Measurements from ENCODE around the gene TMEM235.

TMEM235 gene

DNA sequence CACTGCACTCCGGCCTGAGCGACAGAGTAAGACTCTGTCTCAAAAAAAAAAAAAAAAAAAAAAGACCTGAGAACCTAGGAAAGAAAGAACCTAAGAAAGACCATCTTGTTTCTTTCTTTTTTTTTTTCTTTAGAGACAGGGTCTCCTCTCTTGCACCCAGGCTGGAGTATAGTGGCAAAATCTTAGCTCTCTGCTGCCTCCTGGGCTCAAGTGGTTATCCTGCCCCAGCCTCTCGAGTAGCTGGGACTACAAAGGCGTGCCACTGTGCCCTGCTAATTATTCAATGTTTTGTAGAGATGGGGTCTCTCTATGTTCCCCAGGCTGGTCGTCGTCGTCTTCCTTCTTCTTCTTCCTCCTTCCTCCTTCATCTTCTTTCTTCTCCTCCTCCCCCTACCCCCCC is 25.1 kb upstream of the TMEM235 start:
- H3K9me3 Mint-ChIP-seq, result no peaks in the 10 kb centered on the region
- H3K4me1 Mint-ChIP-seq, result no peaks in the 10 kb centered on the region
- ATAC-seq, result no peak
- no peak overlapping the region for H3K27ac Mint-ChIP-seq
- H3K4me3 Mint-ChIP-seq, result no peak overlapping the region
- DNase-seq (ENCODE audit: low spot score in 2 of 2), result no peak
- H3K36me3 Mint-ChIP-seq, result peaks cover 6% of the 10 kb centered on the region

DNA sequence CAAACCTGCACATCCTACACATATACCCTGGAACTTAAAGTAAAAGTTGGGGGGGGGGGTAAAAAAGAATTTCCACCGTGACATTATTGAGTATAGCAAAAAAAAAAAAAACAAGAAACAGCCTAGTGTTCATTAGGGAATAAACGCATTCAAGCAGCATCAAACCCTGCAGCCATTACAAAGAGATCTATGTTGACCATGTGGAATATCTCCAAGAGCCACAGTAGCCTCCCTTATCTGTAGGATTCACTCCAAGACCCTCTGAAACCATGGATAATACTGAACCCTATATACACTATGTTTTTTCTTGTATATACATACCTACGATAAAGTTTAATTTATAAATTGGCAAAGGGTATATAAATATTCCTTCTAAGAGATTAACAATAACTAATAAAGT is 22.9 kb upstream of the TMEM235 start:
- H3K36me3 Mint-ChIP-seq, result peaks cover 6% of the 10 kb centered on the region
- no peak overlapping the region for H3K27ac Mint-ChIP-seq
- no peaks in the 10 kb centered on the region for H3K4me1 Mint-ChIP-seq
- DNase-seq (ENCODE audit: low spot score in 2 of 2), result no peak
- no peak overlapping the region for H3K4me3 Mint-ChIP-seq
- no peak for ATAC-seq
- H3K9me3 Mint-ChIP-seq, result no peaks in the 10 kb centered on the region

DNA sequence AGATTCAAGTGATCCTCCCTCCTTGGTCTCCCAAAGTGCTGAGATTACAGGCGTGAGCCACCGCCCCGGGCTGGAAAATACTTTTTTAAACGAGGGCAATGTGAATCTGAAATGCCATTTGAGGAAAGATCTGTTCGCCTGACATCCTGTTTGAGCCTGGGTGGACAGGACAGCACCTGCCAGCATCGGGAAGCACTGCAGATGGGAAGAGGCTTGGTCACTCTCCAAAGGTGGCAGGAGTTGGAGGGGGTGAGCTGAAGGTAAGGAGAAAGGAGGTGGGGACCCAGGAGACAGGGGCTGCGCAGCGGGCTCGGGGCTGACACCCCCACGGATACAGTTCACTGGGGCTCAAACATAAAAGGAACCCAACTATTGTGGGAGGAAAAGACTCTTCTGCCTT is 21.3 kb upstream of the TMEM235 start:
- Mint-ChIP-seq H3K36me3 (peaks cover 7% of the 10 kb centered on the region), H3K4me3 (no peak overlapping the region), H3K9me3 (no peaks in the 10 kb centered on the region), H3K27ac (no peak overlapping the region), H3K4me1 (no peaks in the 10 kb centered on the region)
- ATAC-seq, result no peak
- DNase-seq (ENCODE audit: low spot score in 2 of 2), result no peak

DNA sequence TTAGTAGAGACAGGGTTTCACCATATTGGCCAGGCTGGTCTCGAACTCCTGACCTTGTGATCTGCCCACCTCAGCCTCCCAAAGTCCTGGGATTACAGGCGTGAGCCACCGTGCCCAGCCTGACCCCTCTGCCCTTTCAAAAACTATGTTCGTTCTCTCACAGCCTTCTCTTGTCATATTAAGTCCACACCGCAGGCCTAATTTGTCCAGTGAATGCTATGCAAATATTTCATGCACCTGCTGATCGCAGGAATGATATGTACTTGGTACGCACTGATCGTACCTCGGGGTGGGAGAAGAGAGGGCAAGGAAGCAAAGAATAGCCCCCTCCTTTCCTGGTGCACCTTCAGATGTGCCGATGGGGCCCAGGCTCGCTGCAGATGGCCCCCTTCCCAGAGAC is 20.4 kb upstream of the TMEM235 start:
- Mint-ChIP-seq H3K9me3 (no peaks in the 10 kb centered on the region), H3K4me3 (no peak overlapping the region), H3K36me3 (peaks cover 17% of the 10 kb centered on the region), H3K4me1 (no peaks in the 10 kb centered on the region), H3K27ac (no peak overlapping the region)
- ATAC-seq, result no peak
- DNase-seq (ENCODE audit: low spot score in 2 of 2), result no peak

DNA sequence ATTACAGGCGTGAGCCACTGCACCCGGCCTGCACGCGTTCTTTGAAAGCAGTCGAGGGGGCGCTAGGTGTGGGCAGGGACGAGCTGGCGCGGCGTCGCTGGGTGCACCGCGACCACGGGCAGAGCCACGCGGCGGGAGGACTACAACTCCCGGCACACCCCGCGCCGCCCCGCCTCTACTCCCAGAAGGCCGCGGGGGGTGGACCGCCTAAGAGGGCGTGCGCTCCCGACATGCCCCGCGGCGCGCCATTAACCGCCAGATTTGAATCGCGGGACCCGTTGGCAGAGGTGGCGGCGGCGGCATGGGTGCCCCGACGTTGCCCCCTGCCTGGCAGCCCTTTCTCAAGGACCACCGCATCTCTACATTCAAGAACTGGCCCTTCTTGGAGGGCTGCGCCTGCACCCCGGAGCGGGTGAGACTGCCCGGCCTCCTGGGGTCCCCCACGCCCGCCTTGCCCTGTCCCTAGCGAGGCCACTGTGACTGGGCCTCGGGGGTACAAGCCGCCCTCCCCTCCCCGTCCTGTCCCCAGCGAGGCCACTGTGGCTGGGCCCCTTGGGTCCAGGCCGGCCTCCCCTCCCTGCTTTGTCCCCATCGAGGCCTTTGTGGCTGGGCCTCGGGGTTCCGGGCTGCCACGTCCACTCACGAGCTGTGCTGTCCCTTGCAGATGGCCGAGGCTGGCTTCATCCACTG is 17.3 kb upstream of the TMEM235 start, which contains the start of gene BIRC5:
BIRC5 (plus strand) TSS at position 238 of the 690 bp plus-strand sequence; CDS start at position 302, 64 bp downstream.
- peak within 1 kb of the TSS; percentile 88 for H3K27ac Mint-ChIP-seq
- no peaks in the 10 kb centered on the region for H3K9me3 Mint-ChIP-seq
- ATAC-seq (peak; percentile 100), DNase-seq (ENCODE audit: low spot score in 2 of 2) (peak; percentile 94 to 96)
- H3K36me3 Mint-ChIP-seq, result peaks cover 42% of the 10 kb centered on the region
- peak within 1 kb of the TSS; percentile 81 for H3K4me3 Mint-ChIP-seq
- H3K4me1 Mint-ChIP-seq, result no peaks in the 10 kb centered on the region

DNA sequence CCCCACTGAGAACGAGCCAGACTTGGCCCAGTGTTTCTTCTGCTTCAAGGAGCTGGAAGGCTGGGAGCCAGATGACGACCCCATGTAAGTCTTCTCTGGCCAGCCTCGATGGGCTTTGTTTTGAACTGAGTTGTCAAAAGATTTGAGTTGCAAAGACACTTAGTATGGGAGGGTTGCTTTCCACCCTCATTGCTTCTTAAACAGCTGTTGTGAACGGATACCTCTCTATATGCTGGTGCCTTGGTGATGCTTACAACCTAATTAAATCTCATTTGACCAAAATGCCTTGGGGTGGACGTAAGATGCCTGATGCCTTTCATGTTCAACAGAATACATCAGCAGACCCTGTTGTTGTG is 16.7 kb upstream of the TMEM235 start:
- no peaks in the 10 kb centered on the region for H3K9me3 Mint-ChIP-seq
- H3K4me3 Mint-ChIP-seq, result peak overlapping the region; percentile 81
- DNase-seq (ENCODE audit: low spot score in 2 of 2) (no peak), ATAC-seq (no peak)
- H3K27ac Mint-ChIP-seq, result peak overlapping the region; percentile 88
- H3K4me1 Mint-ChIP-seq, result no peaks in the 10 kb centered on the region
- H3K36me3 Mint-ChIP-seq, result peaks cover 48% of the 10 kb centered on the region

DNA sequence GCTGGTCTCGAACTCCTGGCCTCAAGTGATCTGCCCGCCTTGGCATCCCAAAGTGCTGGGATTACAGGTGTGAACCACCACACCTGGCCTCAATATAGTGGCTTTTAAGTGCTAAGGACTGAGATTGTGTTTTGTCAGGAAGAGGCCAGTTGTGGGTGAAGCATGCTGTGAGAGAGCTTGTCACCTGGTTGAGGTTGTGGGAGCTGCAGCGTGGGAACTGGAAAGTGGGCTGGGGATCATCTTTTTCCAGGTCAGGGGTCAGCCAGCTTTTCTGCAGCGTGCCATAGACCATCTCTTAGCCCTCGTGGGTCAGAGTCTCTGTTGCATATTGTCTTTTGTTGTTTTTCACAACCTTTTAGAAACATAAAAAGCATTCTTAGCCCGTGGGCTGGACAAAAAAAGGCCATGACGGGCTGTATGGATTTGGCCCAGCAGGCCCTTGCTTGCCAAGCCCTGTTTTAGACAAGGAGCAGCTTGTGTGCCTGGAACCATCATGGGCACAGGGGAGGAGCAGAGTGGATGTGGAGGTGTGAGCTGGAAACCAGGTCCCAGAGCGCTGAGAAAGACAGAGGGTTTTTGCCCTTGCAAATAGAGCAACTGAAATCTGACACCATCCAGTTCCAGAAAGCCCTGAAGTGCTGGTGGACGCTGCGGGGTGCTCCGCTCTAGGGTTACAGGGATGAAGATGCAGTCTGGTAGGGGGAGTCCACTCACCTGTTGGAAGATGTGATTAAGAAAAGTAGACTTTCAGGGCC is 11.9 kb upstream of the TMEM235 start:
- peaks cover 84% of the 10 kb centered on the region for H3K36me3 Mint-ChIP-seq
- no peak overlapping the region for H3K4me3 Mint-ChIP-seq
- no peak for DNase-seq (ENCODE audit: low spot score in 2 of 2)
- H3K27ac Mint-ChIP-seq, result no peak overlapping the region
- no peak for ATAC-seq
- no peaks in the 10 kb centered on the region for H3K9me3 Mint-ChIP-seq
- no peaks in the 10 kb centered on the region for H3K4me1 Mint-ChIP-seq

DNA sequence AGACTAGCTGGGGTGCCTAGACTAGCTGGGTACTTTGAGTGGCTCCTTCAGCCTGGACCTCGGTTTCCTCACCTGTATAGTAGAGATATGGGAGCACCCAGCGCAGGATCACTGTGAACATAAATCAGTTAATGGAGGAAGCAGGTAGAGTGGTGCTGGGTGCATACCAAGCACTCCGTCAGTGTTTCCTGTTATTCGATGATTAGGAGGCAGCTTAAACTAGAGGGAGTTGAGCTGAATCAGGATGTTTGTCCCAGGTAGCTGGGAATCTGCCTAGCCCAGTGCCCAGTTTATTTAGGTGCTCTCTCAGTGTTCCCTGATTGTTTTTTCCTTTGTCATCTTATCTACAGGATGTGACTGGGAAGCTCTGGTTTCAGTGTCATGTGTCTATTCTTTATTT is 8.4 kb upstream of the TMEM235 start:
- Mint-ChIP-seq H3K9me3 (no peaks in the 10 kb centered on the region), H3K27ac (no peak overlapping the region), H3K4me1 (no peaks in the 10 kb centered on the region), H3K4me3 (no peak overlapping the region), H3K36me3 (peaks cover 61% of the 10 kb centered on the region)
- DNase-seq (ENCODE audit: low spot score in 2 of 2), result no peak
- no peak for ATAC-seq

DNA sequence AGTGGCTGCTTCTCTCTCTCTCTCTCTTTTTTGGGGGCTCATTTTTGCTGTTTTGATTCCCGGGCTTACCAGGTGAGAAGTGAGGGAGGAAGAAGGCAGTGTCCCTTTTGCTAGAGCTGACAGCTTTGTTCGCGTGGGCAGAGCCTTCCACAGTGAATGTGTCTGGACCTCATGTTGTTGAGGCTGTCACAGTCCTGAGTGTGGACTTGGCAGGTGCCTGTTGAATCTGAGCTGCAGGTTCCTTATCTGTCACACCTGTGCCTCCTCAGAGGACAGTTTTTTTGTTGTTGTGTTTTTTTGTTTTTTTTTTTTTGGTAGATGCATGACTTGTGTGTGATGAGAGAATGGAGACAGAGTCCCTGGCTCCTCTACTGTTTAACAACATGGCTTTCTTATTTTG is 7.7 kb upstream of the TMEM235 start:
- Mint-ChIP-seq H3K27ac (no peak overlapping the region), H3K9me3 (no peaks in the 10 kb centered on the region), H3K4me3 (no peak overlapping the region), H3K36me3 (peaks cover 54% of the 10 kb centered on the region), H3K4me1 (no peaks in the 10 kb centered on the region)
- DNase-seq (ENCODE audit: low spot score in 2 of 2) (no peak), ATAC-seq (no peak)

DNA sequence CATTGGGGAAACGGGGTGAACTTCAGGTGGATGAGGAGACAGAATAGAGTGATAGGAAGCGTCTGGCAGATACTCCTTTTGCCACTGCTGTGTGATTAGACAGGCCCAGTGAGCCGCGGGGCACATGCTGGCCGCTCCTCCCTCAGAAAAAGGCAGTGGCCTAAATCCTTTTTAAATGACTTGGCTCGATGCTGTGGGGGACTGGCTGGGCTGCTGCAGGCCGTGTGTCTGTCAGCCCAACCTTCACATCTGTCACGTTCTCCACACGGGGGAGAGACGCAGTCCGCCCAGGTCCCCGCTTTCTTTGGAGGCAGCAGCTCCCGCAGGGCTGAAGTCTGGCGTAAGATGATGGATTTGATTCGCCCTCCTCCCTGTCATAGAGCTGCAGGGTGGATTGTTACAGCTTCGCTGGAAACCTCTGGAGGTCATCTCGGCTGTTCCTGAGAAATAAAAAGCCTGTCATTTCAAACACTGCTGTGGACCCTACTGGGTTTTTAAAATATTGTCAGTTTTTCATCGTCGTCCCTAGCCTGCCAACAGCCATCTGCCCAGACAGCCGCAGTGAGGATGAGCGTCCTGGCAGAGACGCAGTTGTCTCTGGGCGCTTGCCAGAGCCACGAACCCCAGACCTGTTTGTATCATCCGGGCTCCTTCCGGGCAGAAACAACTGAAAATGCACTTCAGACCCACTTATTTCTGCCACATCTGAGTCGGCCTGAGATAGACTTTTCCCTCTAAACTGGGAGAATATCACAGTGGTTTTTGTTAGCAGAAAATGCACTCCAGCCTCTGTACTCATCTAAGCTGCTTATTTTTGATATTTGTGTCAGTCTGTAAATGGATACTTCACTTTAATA is 7.0 kb upstream of the TMEM235 start:
- DNase-seq (ENCODE audit: low spot score in 2 of 2), result no peak
- Mint-ChIP-seq H3K4me1 (no peaks in the 10 kb centered on the region), H3K27ac (no peak overlapping the region), H3K4me3 (no peak overlapping the region), H3K36me3 (peaks cover 47% of the 10 kb centered on the region), H3K9me3 (no peaks in the 10 kb centered on the region)
- ATAC-seq, result no peak

DNA sequence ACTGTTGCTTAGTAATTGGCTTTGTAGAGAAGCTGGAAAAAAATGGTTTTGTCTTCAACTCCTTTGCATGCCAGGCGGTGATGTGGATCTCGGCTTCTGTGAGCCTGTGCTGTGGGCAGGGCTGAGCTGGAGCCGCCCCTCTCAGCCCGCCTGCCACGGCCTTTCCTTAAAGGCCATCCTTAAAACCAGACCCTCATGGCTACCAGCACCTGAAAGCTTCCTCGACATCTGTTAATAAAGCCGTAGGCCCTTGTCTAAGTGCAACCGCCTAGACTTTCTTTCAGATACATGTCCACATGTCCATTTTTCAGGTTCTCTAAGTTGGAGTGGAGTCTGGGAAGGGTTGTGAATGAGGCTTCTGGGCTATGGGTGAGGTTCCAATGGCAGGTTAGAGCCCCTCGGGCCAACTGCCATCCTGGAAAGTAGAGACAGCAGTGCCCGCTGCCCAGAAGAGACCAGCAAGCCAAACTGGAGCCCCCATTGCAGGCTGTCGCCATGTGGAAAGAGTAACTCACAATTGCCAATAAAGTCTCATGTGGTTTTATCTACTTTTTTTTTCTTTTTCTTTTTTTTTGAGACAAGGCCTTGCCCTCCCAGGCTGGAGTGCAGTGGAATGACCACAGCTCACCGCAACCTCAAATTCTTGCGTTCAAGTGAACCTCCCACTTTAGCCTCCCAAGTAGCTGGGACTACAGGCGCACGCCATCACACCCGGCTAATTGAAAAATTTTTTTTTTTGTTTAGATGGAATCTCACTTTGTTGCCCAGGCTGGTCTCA is 6.2 kb upstream of the TMEM235 start:
- DNase-seq (ENCODE audit: low spot score in 2 of 2) (no peak), ATAC-seq (no peak)
- no peaks in the 10 kb centered on the region for H3K4me1 Mint-ChIP-seq
- H3K9me3 Mint-ChIP-seq, result no peaks in the 10 kb centered on the region
- H3K36me3 Mint-ChIP-seq, result peaks cover 39% of the 10 kb centered on the region
- H3K27ac Mint-ChIP-seq, result no peak overlapping the region
- no peak overlapping the region for H3K4me3 Mint-ChIP-seq

DNA sequence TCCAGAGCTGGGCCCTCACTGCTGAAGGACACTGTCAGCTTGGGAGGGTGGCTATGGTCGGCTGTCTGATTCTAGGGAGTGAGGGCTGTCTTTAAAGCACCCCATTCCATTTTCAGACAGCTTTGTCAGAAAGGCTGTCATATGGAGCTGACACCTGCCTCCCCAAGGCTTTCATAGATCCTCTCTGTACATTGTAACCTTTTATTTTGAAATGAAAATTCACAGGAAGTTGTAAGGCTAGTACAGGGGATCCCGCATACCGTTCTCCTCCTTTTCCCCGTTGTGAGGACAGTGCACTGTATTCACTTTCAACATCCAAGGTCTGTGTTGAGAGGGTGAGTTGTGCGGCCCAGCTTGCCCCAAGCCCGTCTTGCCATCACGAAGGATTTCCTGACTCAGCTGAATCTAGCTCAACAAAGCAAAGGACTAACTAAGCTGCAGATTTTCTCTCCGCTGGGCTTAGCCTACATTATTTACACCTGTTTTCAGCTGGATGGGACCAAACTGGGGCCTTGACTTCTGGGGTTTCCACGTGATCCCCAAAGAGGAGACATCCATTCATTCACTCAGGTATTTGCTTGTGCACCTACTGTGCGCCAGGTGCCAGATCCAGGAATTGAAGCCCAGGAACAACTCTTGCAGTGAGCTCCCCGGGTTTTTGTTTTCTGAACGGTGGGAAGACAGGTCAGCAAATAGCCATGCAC is 5.2 kb upstream of the TMEM235 start:
- Mint-ChIP-seq H3K27ac (no peak overlapping the region), H3K4me3 (no peak overlapping the region), H3K9me3 (no peaks in the 10 kb centered on the region), H3K36me3 (peaks cover 30% of the 10 kb centered on the region), H3K4me1 (no peaks in the 10 kb centered on the region)
- no peak for DNase-seq (ENCODE audit: low spot score in 2 of 2)
- no peak for ATAC-seq

DNA sequence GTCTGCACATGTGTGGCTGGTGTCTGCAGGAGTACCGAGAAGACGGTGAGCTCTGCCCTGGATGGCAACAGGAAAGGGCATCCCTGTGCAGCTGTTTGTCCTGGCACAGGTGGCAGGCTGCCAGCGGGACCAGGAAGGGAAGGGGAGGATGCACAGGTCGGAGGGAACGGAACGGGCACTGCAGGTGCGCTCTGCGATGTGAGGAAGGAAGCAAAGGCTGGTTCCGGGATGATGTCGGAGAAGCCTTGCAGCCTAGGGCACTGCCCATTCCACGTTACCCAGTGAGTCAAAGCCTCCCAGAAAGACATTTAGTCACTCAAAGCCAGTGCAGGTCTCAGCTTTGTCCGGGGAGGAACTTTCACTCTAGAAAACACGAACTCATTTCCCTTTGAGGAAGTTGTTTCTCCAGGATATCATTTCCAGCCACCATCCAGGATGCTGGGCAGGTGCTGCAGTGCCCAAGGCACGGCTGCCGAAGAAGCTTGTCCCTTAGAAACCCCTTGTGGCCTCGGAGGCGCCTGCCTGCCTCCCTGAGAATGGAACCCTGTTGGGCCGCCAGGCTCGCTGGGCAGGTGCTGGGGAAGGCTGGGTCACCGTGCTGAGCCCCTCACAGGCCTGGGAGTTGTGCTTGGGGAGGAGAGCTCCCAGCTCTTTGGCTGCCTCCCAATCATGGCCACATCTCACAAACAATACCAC is 4.5 kb upstream of the TMEM235 start:
- H3K27ac Mint-ChIP-seq, result no peak overlapping the region
- no peaks in the 10 kb centered on the region for H3K4me1 Mint-ChIP-seq
- peaks cover 23% of the 10 kb centered on the region for H3K36me3 Mint-ChIP-seq
- ATAC-seq, result no peak
- H3K4me3 Mint-ChIP-seq, result no peak overlapping the region
- no peak for DNase-seq (ENCODE audit: low spot score in 2 of 2)
- H3K9me3 Mint-ChIP-seq, result no peaks in the 10 kb centered on the region

DNA sequence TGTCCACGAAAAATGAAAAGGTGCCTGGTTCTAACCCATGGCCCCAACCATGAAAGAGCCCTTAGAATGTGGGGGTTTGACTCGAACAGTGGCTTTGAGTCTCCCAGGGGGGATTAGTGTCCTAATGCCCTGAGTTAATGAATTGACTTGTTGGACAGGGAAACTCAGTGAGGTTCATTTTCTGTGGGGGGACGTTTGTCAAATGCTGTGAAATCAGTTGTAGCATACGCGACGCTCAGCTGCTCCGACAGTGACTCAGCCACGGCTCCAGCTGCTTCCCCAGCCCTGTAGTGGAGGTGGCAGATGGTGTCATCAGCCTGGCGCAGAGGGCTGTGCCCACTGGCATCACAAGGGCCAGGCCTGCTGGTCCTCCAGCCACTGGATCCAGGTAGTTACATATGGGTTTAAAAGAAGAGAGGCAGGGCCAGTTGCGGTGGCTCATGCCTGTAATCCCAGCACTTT is 3.9 kb upstream of the TMEM235 start:
- no peak overlapping the region for H3K4me3 Mint-ChIP-seq
- ATAC-seq (no peak), DNase-seq (ENCODE audit: low spot score in 2 of 2) (no peak)

More for the DNA sequence above, 3.9 kb upstream of the TMEM235 start:
- H3K36me3 Mint-ChIP-seq, result peaks cover 22% of the 10 kb centered on the region
- no peaks in the 10 kb centered on the region for H3K9me3 Mint-ChIP-seq
- no peak overlapping the region for H3K27ac Mint-ChIP-seq
- peaks cover 6% of the 10 kb centered on the region for H3K4me1 Mint-ChIP-seq
